Muscle of back (tissue), 13 donors: ENCODE results near the gene CEP295NL. TPM values are rescaled to one million over a fixed set of nuclear protein-coding genes. Genes with fewer than 3 reads are reported as not detected.
"Not testable (repeated sequence)": the region's sequence is repeated elsewhere in the genome, so short reads cannot be mapped to it uniquely, and the experiment has no call there.

Experiments
- DNase-seq, 3 donors: peaks; one replicate each; pipeline versions ENCODE4 v3.0.0 to v3.0.0-alpha.2; 2013
- long read RNA-seq, 9 donors: transcript quantifications; one replicate each; lab custom pipeline, GENCODE V29; 2026
- polyA plus RNA-seq, 10 donors: library from polyadenylated mRNA; unstranded; fragments of 120-200 nt; gene quantifications; one replicate each; pipeline ENCODE4 v1.2.1, GENCODE V29; 2013; ENCODE audit not compliant: insufficient read length in 10 of 10

Gene CEP295NL, protein sequence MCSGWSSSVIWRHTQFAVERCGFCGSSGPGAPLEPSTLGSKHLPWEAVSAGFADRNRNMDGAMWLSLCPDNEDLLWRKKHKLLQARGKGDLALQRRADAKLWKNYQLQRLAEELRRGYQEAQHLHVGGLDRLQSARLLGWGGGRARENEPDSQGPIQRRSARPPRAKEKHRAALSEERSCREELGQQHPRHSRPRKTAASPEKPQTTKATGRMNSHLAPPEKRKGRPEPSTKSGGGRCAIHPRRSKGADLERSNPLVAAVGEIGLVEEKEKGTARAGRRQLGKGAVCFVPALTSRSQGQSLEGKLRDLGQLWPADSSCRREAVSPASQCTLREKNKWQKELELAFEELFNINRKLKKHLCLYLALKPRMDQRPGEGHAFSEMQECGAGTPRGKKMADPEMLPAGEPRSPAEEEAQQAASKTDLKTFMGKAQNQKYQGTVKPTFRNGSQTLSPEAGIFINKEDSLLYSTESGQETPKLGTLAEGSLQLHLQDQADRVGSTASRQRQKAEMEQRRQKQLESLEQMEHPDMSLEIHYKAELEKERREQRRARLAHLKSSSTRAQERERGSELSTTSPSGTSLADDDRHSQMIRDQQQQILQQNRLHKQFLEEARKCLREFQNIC
- under 1 TPM in 9 of 10 donors, not detected in 1; 0.09 to 0.69 (median 0.40) TPM for polyA plus RNA-seq
- long read RNA-seq, donor 1 = 0 reads
- long read RNA-seq, donor 2 = 0 reads
- long read RNA-seq, donor 3 = 0 reads
- long read RNA-seq, donor 4 = 0 reads
- long read RNA-seq, donor 5 = 0 reads
- long read RNA-seq, donor 6 = 0 reads
- long read RNA-seq, donor 7 = 0 reads
- long read RNA-seq, donor 8 = 0 reads
- long read RNA-seq, donor 9 = 0 reads

DNA sequence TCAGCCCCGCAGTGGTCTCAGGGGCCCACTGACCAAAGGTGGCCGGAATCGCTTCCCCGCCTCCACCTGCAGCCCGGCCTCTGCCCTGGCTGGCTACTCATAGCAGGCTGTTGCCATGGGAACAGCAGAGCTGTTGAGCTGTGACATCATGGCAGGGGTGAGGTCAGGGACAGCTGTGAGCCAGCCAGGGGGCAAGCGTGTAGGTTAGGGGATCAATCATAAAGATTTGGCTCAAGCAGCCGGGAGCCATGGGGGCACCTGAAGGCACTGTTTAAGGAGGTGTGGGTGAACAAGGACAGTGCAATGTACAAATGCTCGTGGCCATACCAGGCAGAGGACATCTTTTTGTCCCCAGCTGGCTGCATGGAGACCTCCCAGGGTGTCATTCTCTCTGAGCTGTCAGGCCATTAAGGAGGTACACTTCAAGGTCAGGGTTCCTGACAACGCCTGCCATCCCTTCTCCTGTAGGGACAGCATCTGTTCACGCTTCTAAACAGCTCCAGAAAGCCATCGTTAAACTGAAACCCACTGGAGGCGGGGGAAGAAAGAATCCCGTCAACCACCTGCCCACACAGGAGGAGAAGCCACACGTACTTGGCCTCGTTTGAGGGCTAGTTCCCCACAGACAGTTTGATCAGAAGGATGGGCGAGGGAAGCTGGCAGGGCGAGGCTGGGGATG, at the start of gene CEP295NL:
Gene CEP295NL (minus strand): TSS at position 101 of the 679 bp plus-strand sequence. CDS start 1,373 bp downstream, outside the sequence.
- DNase-seq = no peak

DNA sequence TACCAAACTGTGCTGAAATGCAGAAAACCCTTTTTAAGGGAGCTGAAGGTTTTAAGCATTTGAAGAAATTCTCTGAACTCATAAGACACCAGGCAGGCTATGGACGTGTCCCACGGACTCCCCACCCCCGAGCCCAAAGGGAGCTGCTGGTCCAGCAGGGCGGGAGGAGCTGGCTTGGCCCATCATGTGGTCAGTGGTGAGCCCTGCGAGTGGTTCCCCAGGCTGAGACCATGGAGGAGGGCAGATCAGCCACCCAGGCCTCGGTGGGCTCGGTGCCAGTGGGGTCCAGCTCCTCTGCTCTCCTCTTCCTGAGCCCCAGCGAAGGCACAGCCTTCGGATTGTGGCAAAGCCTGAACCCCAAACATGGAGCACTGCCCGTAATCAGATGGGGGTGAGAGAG, 49.7 kb upstream of the CEP295NL start:
- DNase-seq = no peak

DNA sequence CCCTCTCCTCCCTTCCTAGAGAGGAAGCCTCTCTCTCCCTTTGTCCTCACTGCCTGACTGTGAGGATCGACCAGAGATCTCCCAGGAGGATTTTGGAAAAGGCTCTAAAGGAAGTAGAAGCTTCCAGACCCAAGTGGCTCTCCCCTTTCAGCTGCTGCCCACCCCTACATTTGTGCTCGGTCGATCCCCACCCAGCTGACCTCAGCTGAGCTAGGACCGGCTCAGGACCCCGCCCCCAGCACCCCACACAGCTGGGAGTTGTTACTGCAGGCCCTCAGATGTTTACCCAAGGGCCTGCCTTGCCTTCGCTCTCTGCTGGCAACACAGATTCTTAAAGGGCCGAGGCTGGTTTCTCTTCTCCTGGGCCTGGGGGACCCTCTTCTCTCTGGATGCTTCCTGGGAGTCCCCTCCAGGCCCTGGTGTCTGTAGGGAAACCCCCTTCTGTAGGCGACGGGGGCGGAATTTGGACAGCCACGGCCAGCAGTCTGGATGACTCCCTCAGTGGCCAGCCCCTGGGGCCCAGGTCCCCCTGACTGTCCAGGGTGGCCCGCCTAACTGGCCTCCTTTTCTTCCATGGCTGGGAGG, 49.1 kb upstream of the CEP295NL start:
- DNase-seq = no peak

DNA sequence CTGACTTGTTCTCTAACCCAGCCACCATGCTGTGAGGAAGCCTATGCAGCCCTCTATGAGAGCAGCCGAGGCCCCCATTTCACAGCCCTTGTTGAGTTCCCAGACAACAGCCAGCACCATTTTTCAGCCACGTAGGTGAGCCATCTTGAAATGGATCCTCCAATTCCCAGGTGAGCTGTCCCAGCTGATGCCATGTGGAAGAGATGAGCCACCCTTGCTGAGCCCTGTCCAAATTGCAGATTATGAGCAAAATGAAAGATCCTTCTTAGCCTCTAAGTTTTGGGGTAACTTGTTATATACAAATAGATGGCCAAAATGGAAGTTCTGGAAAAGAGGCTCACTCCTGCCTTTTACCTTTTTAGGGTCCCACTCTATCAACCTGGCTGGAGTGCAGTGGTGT, 47.9 kb upstream of the CEP295NL start:
- DNase-seq = no peak

DNA sequence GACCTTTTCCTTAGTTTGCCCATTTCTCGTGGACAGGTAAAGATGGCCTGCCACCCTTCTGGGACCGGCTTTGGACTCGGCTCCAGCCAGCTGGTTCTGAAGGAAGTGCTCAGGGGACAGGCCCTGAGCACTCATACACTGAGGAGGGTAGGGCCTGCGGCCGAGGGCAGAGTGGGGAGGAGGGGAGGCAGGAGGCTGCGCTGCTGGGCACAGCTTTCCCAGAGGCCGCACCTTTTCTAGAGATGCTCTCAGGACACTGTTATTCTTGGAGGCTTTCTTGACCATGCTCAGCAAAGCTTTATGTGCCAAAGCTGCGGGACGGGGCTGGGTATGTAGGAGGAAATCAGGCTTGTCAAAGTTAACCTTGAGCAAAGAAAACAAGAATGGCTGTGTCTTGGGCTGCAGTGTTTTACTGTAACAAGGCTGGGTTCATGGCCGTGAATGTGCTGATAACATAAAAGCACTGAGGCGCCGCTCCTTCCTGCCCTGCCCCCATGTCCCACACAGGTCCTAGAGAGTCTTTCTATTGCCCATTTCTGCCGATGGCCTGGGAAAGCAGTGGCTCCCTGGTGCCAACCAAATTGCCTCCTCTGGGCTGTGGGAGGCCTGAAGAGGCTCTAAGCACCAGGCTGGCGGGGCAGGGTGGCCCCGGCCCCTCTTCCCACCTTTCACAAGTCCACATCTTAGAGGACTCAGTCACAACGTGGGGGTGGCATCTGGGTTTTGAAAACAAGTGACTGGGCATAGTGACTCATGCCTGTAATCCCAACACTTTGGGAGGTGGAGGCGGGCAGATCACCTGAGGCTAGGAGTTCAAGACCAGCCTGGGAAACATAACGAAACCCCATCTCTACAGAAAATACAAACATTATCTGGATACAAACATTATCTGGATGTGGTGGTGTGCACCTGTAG, 44.5 kb upstream of the CEP295NL start:
- DNase-seq = no peak

DNA sequence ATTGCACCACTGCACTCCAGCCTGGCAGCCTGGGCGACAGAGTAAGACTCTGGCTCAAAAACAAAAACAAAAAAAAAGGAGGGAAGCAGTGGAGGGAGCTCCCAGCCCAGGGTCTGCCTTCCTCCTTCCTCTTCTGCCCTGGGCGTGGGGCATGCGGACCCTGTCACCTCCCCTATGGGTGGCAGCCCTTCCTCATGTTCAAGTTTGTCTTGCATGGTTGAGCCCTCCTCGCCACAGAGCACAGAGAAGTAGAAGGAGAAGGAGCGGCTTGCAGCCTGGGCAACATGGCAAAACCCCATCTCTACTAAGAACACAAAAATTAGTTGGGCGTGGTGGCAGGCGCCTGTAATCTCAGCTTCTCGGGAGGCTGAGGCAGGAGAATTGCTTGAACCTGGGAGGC, 43.6 kb upstream of the CEP295NL start:
- no peak for DNase-seq

DNA sequence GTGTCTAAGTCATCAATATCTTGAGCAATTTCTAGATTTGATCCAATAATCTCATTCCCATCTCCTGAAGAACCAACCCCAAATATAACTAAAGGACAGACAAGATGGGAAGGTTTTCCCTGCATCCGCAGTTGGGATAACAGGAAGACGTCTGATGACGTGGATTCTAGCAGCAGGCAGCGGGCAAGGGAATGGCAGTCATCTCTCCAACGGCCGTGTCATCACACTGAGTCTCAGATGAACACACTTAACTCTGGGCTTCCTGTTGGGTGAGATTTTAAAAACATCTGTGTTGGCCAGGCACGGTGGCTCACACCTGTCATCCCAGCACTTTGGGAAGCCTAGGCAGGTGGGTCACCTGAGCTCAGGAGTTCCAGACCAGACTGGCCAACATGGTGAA, 43.1 kb upstream of the CEP295NL start:
- DNase-seq = no peak

DNA sequence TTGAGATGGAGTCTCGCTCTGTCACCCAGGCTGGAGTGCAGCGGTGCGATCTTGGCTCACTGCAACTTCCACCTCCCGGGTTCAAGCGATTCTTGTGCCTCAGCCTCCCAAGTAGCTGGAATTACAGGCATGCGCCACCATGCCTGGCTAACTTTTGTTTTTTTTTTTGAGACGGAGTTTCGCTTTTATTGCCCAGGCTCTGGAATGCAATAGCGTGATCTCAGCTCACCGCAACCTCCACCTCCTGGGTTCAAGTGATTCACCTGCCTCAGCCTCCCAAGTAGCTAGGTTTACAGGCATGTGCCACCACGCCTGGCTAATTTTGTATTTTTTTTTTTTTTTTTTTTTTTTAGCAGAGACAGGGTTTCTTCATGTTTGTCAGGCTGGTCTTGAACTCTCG, 42.5 kb upstream of the CEP295NL start:
- not testable (repeated sequence) for DNase-seq

DNA sequence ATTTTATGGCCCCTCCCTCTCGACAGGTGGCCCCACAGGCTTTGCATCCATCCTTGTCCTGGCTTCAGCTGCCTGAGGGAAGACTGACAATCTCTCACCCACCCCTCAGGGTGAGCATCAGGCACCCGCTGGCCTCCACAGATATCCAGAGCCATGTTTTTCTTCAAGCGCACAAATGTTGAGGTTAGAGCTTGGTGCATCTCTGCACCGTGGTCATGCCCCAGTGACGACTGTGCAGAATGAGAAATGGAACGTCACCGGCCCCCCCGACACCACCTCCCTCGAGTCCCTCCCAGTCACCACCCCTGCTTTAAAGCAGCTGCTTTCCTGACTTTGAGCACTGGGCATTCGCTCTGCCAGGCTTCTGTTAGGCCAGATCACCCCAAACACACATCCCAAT, 42.0 kb upstream of the CEP295NL start:
- no peak for DNase-seq

DNA sequence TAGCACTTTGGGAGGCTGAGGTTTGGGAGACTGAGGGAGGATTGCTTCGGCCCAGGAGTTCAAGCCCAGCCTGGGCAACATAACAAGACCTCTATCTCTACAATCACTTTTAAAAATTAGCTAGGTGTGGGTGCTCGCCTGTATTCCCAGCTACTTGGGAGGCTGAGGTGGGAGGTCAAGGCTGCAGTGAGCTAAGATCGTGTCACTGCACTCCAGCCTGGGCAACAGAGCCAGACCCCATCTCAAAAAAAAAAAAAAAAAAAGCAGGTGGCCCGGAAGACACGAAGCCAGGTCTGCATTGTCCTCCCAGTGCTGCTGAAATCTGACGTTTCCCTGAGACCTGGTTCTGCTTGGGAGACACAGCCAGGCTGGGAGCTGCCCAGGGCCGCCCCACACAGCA, 41.0 kb upstream of the CEP295NL start:
- DNase-seq = no peak

DNA sequence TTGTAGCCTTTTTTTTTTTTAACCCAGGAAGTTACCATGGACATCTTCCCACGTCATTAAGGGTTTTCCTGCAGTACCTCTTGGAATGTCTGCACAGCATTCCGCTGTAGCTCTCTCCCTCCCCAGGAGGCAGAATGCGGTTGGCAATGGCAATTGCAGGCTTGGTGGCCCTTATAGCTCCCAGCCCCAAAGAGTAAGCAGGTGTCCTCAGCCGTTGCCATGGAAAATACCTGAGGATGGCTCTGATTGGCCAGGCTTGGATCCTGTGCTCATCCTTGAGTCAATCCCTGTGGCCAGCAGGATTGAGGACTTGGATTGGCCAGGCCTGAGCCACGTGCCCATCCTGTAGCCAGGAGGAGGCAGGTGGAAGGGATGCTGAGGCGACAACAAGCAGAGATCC, 37.7 kb upstream of the CEP295NL start:
- no peak for DNase-seq

DNA sequence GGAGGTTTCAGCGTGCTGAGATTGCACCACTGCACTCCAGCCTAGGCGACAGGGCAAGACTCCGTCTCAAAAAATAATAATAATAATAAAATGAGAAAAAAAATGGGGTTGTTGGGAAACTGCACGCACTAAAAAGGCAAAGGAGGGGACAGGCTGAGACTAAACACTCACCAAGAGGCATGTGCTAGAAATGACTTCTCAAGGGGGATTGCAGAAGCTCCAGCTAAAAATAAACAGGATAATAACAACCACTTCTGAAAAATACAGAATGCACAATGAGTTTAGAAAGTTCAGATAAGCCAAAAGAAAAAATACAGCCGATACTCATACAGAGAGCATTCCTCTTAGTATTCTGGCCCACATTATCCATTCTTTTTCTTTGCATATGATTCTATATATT, 37.3 kb upstream of the CEP295NL start:
- DNase-seq = no peak

DNA sequence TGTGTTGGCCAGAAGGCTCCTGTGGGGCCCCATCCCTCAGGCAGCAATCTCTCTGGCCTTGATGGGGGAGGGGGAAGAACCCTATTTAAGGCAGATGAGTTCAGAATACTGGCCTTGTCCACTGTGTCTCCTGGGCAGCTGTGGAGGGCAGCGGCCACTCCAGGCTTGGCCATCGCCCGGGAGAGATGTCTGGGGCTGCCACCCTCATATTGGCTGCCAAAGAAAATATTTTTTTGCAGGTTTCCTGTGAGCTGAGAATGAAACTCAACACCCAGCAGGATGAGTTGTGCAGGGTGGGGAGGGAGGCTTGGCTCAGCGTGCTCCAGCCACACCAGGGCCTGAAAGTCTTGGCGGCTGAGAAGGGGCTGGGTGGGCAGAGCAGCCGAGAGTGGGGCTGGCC, 36.6 kb upstream of the CEP295NL start:
- DNase-seq = no peak

DNA sequence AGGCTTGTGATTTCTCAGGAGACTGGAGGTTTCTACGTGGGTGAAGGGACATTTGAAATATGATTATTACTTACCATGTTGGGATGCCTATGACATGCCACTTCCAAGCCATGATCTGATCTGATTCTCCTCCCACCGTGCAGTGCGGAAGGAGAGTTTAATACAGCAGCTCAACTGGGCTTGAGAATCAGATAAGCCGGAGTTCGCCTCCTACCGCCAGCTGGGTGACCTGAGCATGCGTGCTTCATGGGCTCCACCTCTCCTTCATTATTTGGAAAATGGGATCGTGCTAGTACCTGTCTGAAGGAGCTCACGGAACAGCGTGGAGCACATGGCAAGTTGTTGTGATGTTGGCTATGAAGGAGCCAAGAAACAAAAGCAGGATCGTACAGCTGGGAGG, 34.6 kb upstream of the CEP295NL start:
- no peak for DNase-seq

DNA sequence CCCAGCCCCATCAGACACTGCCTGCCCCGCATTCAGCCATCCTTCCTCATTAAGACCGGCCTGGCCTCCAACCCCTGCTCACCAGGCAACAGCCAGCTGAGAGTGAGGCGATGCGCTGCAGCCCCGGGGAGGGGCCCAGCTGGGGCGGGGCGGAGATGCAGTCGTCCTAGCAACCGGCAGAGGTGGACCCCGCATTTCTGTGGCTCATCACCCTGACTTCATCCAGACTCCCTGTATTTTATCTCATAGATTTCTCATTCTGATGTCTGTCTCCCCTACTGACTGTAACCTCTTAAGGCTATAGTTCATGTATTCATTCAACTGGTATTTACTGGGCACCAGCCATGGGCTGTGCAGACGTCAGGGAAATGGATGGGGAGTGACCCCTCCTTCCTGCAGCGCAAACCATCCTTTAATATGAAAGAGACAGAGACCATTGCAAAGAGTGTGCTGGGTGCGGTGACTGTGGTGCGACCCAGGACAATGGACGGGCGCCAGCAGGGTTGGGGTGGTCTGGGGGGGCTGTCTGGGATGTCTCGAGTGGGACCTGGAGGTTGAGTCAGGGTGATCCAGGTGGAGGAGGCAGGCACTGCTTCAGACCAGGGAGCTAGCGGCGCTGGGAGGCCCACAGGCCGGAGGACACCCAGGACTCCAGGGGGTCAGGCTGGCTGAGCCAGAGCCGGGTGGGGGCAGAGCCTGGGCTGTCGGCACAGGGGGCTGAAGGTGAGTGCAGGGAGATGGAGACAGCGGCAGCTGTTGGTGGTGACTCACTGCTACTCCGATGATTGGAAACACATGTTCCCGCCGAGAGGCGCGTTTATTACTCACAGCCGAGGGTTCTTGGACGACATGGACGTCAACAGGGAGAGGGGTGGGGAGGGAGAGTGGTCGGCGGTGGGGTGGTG, 32.7 kb upstream of the CEP295NL start:
- peak; percentile 86 to 96 (median 94) for DNase-seq

DNA sequence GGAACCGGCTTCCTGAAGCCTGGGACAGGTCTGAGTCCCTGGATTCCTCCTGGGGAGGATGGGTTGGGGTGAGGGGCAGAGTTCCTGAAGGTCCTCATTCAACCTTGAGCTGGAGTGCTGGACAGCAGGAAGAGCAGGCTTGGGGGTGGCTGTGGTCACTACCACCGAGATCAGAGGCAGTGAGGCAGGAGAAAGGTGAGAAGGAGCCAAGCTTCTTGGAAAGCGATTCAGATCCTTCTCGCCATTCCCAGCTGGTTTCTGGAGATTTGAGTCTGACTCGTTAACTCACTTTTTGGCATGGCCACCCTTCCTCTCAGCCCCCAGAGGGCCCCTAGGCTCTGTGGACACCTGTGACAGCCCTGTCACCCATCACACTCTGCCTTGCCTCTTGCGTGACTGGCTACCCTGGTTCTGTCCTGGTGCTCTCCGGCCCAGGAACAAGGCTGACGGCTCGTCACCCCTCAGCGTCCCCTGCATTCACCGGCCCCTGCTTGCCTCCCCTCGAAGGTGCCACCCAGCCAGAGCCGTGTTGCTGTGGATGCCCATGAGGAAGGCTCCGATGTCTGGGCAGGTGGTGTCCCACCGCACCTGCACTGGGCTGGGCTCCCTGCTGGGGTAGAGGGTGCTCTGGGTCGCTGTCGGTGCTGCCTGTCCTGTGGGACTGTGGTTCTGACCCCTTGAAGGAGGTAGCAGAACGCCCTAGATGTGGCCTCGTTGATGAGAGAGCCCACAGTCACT, 31.8 kb upstream of the CEP295NL start:
- no peak for DNase-seq

DNA sequence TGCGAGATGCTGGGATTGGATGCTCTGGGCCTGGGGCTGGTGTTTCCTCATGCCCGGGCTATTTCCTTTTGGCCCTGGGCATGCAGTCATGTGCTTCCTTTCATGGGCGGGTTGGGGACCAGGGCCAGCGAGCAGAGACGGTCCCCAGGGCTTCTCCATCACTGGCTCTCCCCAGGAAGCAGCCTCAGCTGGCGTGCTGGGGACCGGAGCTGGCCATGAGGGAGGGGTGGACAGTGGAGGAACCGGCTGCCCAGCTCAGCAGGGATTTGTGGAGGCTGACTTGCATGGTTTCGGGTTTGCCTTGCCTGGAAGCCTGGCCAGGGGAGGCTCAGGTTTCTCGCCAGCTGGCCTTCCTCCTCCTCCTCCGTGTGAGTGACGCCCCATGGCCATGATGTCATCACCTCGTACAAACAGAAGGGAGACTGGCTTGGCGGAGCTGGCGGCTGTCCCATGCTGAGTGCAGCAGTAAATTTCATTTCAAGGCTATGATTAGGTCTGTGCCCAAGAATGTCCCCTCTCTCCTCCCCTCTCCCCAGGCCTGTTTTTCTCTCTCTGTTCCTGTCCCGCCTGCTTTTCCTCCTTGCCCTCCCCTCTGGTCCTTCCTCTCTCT, 31.1 kb upstream of the CEP295NL start:
- DNase-seq = peak; percentile 95 to 98 (median 97)
